NCI-H748 (cell line): ENCODE data around the gene MAGEA9.
"Not testable (repeated sequence)": the region's sequence is repeated elsewhere in the genome, so short reads cannot be mapped to it uniquely, and the experiment has no call there.

Experiments used
- DNase-seq: peaks from one replicate; lab custom pipeline; 2025; ENCODE audit not compliant: unreplicated experiment; lab: John Stamatoyannopoulos, UW

MAGEA9 gene

GRCh38 chrX:149781727-149782126 is at the start of gene MAGEA9:
Gene MAGEA9 (plus strand): TSS chrX:149781930. CDS start chrX:149786211, 4,281 bp downstream.
- not testable (repeated sequence) for DNase-seq

- DNase-seq, result not testable (repeated sequence)
Observed at GRCh38 chrX:149742269-149742668, 39.5 kb upstream of the MAGEA9 start.

GRCh38 chrX:149746390-149747007 is 35.2 kb upstream of the MAGEA9 start:
- not testable (repeated sequence) for DNase-seq

- no peak for DNase-seq
Observed at GRCh38 chrX:149757206-149758067, 24.3 kb upstream of the MAGEA9 start.

GRCh38 chrX:149758068-149758714 is 23.5 kb upstream of the MAGEA9 start:
- no peak for DNase-seq

GRCh38 chrX:149758715-149759078 is 23.0 kb upstream of the MAGEA9 start:
- not testable (repeated sequence) for DNase-seq

GRCh38 chrX:149759824-149760223 is 21.9 kb upstream of the MAGEA9 start:
- no peak for DNase-seq

GRCh38 chrX:149760965-149761364 is 20.8 kb upstream of the MAGEA9 start:
- no peak for DNase-seq

- DNase-seq, result not testable (repeated sequence)
Observed at GRCh38 chrX:149761858-149762674, 19.7 kb upstream of the MAGEA9 start.

GRCh38 chrX:149762696-149763614 is 18.8 kb upstream of the MAGEA9 start:
- DNase-seq, result no peak

- DNase-seq, result not testable (repeated sequence)
Observed at GRCh38 chrX:149770344-149770743, 11.4 kb upstream of the MAGEA9 start.

GRCh38 chrX:149773026-149773425 is 8.7 kb upstream of the MAGEA9 start:
- DNase-seq, result not testable (repeated sequence)

- not testable (repeated sequence) for DNase-seq
Observed at GRCh38 chrX:149773768-149774167, 8.0 kb upstream of the MAGEA9 start, which contains the start of gene HSFX1. Gene HSFX1 (plus strand): TSS chrX:149774068. CDS start chrX:149774682, 614 bp downstream.

- not testable (repeated sequence) for DNase-seq
Observed at GRCh38 chrX:149777999-149778398, 3.7 kb upstream of the MAGEA9 start.

- not testable (repeated sequence) for DNase-seq
Observed at GRCh38 chrX:149795531-149795930, 13.8 kb downstream of the MAGEA9 start.

GRCh38 chrX:149799095-149799714 is 17.5 kb downstream of the MAGEA9 start:
- no peak for DNase-seq

GRCh38 chrX:149799938-149800337 is 18.2 kb downstream of the MAGEA9 start:
- peak; percentile 26 for DNase-seq

- no peak for DNase-seq
Observed at GRCh38 chrX:149803458-149804062, 21.8 kb downstream of the MAGEA9 start.

- DNase-seq, result no peak
Observed at GRCh38 chrX:149804102-149804501, 22.4 kb downstream of the MAGEA9 start.
